Thyroid gland (tissue), 4 donors: ENCODE data around the gene NISCH.

Experiments used
- POLR2A ChIP-seq, 2 donors: fragments of 450-650 bp; IDR thresholded peaks; one replicate each; pipeline ENCODE4 v1.6.1; 2017; ENCODE audit warnings: antibody characterized with exemption in 2 of 2, mild to moderate bottlenecking in 2 of 2, moderate library complexity in 1 of 2
- TF ChIP-seq, protein P1 (sequence below), 6 experiments: fragments of 200-600 bp in 3 of 6; fragments of 450-650 bp in 3 of 6; sonication (generic) in 3 of 6; IDR thresholded peaks; one replicate each; pipeline ENCODE4 v1.5.1; 2016 to 2019; ENCODE audit warnings: antibody characterized with exemption in 6 of 6, mild to moderate bottlenecking in 2 of 6, inconsistent platforms in 1 of 6, moderate library complexity in 1 of 6

DNA sequence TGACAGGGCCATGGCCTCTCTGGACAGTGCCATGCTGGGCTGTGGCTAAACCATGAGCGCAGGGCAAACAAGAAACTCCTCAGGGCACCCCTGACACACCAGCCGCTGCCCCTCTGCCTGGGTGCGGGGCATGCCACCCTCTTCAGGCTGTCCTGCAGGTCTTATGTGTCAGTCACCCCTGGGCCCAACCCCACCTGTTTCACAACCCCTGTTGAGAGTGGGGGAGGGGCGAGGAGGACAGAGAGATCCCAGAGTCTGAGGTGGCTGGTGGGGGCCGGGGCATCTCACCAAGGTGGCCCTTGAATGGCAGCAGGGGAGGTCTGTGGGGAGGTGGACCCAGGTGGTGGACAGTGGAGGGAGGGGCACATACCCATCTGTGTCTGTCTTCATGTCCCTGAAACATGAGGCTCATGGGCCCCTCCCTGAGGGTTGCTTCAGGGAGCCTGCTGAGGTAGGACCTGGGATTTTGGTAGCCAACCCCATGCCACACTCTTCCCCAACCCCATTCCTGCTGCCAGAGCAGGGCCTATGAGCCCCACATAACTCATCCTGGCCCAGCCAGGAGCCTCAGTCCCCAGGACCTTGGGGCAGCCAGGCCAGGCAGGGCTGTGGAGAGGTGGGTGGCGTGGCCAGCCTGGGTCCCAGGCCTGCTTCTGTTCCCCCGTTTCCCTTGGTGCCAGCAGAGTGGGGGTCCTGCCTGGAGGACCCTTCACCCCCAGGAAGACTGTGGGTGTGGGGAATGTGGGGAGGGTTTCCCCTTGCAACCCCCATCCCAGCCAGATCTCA, 38.0 kb downstream of the NISCH start:
- no peak for TF ChIP-seq POLR2A (IDR thresholded peaks at IDR 0.05)
- TF ChIP-seq, protein P1, sequence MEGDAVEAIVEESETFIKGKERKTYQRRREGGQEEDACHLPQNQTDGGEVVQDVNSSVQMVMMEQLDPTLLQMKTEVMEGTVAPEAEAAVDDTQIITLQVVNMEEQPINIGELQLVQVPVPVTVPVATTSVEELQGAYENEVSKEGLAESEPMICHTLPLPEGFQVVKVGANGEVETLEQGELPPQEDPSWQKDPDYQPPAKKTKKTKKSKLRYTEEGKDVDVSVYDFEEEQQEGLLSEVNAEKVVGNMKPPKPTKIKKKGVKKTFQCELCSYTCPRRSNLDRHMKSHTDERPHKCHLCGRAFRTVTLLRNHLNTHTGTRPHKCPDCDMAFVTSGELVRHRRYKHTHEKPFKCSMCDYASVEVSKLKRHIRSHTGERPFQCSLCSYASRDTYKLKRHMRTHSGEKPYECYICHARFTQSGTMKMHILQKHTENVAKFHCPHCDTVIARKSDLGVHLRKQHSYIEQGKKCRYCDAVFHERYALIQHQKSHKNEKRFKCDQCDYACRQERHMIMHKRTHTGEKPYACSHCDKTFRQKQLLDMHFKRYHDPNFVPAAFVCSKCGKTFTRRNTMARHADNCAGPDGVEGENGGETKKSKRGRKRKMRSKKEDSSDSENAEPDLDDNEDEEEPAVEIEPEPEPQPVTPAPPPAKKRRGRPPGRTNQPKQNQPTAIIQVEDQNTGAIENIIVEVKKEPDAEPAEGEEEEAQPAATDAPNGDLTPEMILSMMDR (IDR thresholded peaks at IDR 0.05): no peak
